PFSK-1 (cell line): ENCODE data around the gene AP2B1.

Experiments
- POLR2AphosphoS5 ChIP-seq: IDR thresholded peaks from 2 replicates; pipeline ENCODE4 v1.6.1; 2012; ENCODE audit warnings: low read depth, mild to moderate bottlenecking, control low read depth, low read length, moderate library complexity
- SIN3A ChIP-seq: IDR thresholded peaks from 2 replicates; pipeline ENCODE4 v1.6.1; 2012; ENCODE audit warnings: mild to moderate bottlenecking, low read length, moderate library complexity, borderline replicate concordance; ENCODE audit not compliant: insufficient read depth
- TAF1 ChIP-seq: IDR thresholded peaks from 2 replicates; pipeline ENCODE4 v1.6.1; 2012; ENCODE audit warnings: low read length, control low read depth, borderline replicate concordance; ENCODE audit not compliant: insufficient read depth
- TF ChIP-seq, protein P1 (sequence below), 2 experiments: IDR thresholded peaks; 2 replicates each; pipeline versions ENCODE4 v1.6.1 to v1.8.0; 2011 to 2012; ENCODE audit warnings: low read depth in 2 of 2, low read length in 2 of 2, control low read depth in 1 of 2, inconsistent platforms in 1 of 2, mild to moderate bottlenecking in 1 of 2, moderate library complexity in 1 of 2; ENCODE audit not compliant: insufficient read depth in 1 of 2

DNA sequence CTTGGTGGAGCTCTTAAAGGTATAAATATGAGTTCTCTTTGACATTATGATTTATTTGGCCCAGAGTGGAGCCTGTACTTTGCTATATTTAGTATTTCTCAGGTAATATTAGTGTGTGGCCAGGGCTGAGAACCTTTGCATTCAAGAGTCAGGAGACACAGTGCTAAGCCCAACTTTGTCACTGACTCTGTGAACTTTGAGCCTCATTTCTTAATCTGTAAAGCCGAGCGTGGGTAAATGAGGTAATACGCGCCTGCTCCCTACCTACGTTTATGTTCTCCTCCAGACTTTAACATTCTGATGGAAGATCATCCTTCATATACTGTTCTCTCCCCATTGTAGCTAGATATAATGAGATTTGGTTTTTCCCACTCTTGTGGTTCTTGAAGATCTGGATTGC lies 10.5 kb downstream of the AP2B1 start:
- TF ChIP-seq, protein P1, sequence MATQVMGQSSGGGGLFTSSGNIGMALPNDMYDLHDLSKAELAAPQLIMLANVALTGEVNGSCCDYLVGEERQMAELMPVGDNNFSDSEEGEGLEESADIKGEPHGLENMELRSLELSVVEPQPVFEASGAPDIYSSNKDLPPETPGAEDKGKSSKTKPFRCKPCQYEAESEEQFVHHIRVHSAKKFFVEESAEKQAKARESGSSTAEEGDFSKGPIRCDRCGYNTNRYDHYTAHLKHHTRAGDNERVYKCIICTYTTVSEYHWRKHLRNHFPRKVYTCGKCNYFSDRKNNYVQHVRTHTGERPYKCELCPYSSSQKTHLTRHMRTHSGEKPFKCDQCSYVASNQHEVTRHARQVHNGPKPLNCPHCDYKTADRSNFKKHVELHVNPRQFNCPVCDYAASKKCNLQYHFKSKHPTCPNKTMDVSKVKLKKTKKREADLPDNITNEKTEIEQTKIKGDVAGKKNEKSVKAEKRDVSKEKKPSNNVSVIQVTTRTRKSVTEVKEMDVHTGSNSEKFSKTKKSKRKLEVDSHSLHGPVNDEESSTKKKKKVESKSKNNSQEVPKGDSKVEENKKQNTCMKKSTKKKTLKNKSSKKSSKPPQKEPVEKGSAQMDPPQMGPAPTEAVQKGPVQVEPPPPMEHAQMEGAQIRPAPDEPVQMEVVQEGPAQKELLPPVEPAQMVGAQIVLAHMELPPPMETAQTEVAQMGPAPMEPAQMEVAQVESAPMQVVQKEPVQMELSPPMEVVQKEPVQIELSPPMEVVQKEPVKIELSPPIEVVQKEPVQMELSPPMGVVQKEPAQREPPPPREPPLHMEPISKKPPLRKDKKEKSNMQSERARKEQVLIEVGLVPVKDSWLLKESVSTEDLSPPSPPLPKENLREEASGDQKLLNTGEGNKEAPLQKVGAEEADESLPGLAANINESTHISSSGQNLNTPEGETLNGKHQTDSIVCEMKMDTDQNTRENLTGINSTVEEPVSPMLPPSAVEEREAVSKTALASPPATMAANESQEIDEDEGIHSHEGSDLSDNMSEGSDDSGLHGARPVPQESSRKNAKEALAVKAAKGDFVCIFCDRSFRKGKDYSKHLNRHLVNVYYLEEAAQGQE (IDR thresholded peaks at IDR 0.05; ENCODE audit: insufficient read depth in 1 of 2, low read depth in 2 of 2, low read length in 2 of 2) = no peak
- TF ChIP-seq POLR2AphosphoS5 (no peak), TAF1 (no peak), SIN3A (no peak)
